OCI-LY1 (cell line): ENCODE results near the gene CTF1.

Source experiments
- H2AFZ ChIP-seq: fragments of 200-600 bp; sonication (generic), shearing (Covaris generic); 2 replicates; pipeline ENCODE4 v1.6.0; 2014; ENCODE audit warnings: antibody characterized with exemption, mild to moderate bottlenecking, low read length
- H3F3A ChIP-seq: fragments of 200-600 bp; sonication (generic), shearing (Covaris generic); 2 replicates; pipeline ENCODE4 v1.6.0; 2014; ENCODE audit warnings: mild to moderate bottlenecking, antibody characterized with exemption, low read length, moderate library complexity; ENCODE audit not compliant: insufficient read depth
- H3K27ac ChIP-seq: fragments of 200-600 bp; sonication (generic); 2 replicates; pipeline ENCODE4 v1.5.1; 2014; ENCODE audit warnings: low read length, mixed run types, mild to moderate bottlenecking, low read depth; ENCODE audit not compliant: poor library complexity, severe bottlenecking
- H3K27me3 ChIP-seq: fragments of 200-600 bp; sonication (generic); 2 replicates; pipeline ENCODE4 v1.6.0; 2014; ENCODE audit warnings: antibody characterized with exemption, mild to moderate bottlenecking, low read length, moderate library complexity; ENCODE audit not compliant: insufficient read depth
- H3K36me3 ChIP-seq: fragments of 200-600 bp; sonication (generic); 2 replicates; pipeline ENCODE4 v1.6.1; 2014; ENCODE audit warnings: mild to moderate bottlenecking, antibody characterized with exemption, low read length, moderate library complexity, mixed read lengths; ENCODE audit not compliant: insufficient read depth
- H3K4me1 ChIP-seq: fragments of 200-600 bp; sonication (generic); 2 replicates; pipeline ENCODE4 v1.5.1; 2014; ENCODE audit warnings: mild to moderate bottlenecking, low read length, moderate library complexity; ENCODE audit not compliant: insufficient read depth, severe bottlenecking
- H3K4me2 ChIP-seq: fragments of 200-600 bp; sonication (generic), shearing (Covaris generic); 2 replicates; pipeline ENCODE4 v1.6.1; 2014; ENCODE audit warnings: low read length
- H3K4me3 ChIP-seq: fragments of 200-600 bp; sonication (generic); 2 replicates; pipeline ENCODE4 v1.5.1; 2014; ENCODE audit warnings: low read length, low read depth, mild to moderate bottlenecking, mixed read lengths; ENCODE audit not compliant: poor library complexity, severe bottlenecking
- H3K79me2 ChIP-seq: fragments of 200-600 bp; shearing (Covaris generic); 2 replicates; pipeline ENCODE4 v1.6.1; 2016; ENCODE audit warnings: mixed run types, low read length, mixed read lengths; ENCODE audit not compliant: insufficient read depth
- H3K9ac ChIP-seq: fragments of 200-600 bp; sonication (generic), shearing (Covaris generic); 2 replicates; pipeline ENCODE4 v1.6.1; 2014; ENCODE audit warnings: mild to moderate bottlenecking, low read length, mixed read lengths
- H3K9me2 ChIP-seq: fragments of 200-600 bp; sonication (generic), shearing (Covaris generic); 2 replicates; pipeline ENCODE4 v1.6.1; 2014; ENCODE audit warnings: low read depth, mild to moderate bottlenecking, low read length, mixed read lengths
- H3K9me3 ChIP-seq: fragments of 200-600 bp; shearing (Covaris generic); 2 replicates; pipeline ENCODE4 v1.6.1; 2014; ENCODE audit warnings: low read length, mixed read lengths
- H4K20me1 ChIP-seq: fragments of 200-600 bp; sonication (generic), shearing (Covaris generic); 2 replicates; pipeline ENCODE4 v1.6.0; 2016; ENCODE audit warnings: mild to moderate bottlenecking, low read length; ENCODE audit not compliant: insufficient read depth
- CTCF ChIP-seq: fragments of 200-600 bp; sonication (generic), shearing (Covaris generic); IDR thresholded peaks from 2 replicates; pipeline ENCODE4 v1.5.1; 2017; ENCODE audit warnings: mild to moderate bottlenecking, antibody characterized with exemption, low read length, moderate library complexity, mixed read lengths
- EZH2 ChIP-seq: fragments of 200-600 bp; sonication (generic), shearing (Covaris generic); IDR thresholded peaks from 2 replicates; pipeline ENCODE4 v1.8.0; 2017; ENCODE audit warnings: borderline replicate concordance, mixed run types, mild to moderate bottlenecking, antibody characterized with exemption, low read length, moderate library complexity, mixed read lengths

Gene CTF1

GRCh38 chr16:30950516-30951065 lies 54.2 kb downstream of the CTF1 start:
- Histone ChIP-seq H3F3A (no peaks in the 10 kb centered on the region), H3K27me3 (no peaks in the 10 kb centered on the region), H3K4me3 (peak overlapping the region; percentile 82), H3K9me3 (no peaks in the 10 kb centered on the region), H2AFZ (no peak overlapping the region), H3K4me2 (peak overlapping the region; percentile 96), H3K4me1 (peaks cover 16% of the 10 kb centered on the region), H3K9me2 (no peaks in the 10 kb centered on the region), H3K9ac (peak overlapping the region; percentile 87; the same call in 1 of the 2 replicates), H3K36me3 (no peaks in the 10 kb centered on the region), H3K27ac (peak overlapping the region; percentile 31), H3K79me2 (no peaks in the 10 kb centered on the region), H4K20me1 (no peaks in the 10 kb centered on the region)
- TF ChIP-seq CTCF (no peak), EZH2 (no peak)

DNA sequence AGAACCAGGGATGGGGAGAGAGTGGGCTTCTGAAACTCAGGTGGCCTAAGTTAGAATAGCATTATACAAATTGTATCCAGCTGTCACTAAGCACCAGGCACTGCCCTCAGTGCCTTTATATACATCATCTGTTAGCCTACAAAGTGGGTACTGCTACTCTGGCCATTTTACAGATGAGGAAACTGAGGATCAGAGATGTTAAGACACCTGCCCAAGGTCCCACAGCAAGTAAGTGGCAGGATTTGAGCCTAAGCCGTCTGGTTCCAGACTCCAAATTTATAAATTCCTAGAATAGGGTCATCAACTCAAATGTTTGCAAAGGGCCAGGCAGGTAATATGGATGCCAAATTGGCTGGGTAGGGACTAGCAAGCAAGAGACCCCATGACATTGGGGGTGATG lies 54.8 kb downstream of the CTF1 start:
- no peaks in the 10 kb centered on the region for H3K27me3 ChIP-seq
- no peak overlapping the region for H3K4me2 ChIP-seq
- H3K9ac ChIP-seq = no peak overlapping the region
- no peaks in the 10 kb centered on the region for H3K36me3 ChIP-seq
- H3K79me2 ChIP-seq = no peaks in the 10 kb centered on the region
- H4K20me1 ChIP-seq = no peaks in the 10 kb centered on the region
- no peaks in the 10 kb centered on the region for H3K9me3 ChIP-seq
- no peak overlapping the region for H3K27ac ChIP-seq
- H3F3A ChIP-seq = no peaks in the 10 kb centered on the region
- no peaks in the 10 kb centered on the region for H3K9me2 ChIP-seq
- H3K4me1 ChIP-seq = peaks cover 19% of the 10 kb centered on the region
- H3K4me3 ChIP-seq = no peak overlapping the region
- H2AFZ ChIP-seq = no peak overlapping the region
- no peak for TF ChIP-seq EZH2
- no peak for TF ChIP-seq CTCF

DNA sequence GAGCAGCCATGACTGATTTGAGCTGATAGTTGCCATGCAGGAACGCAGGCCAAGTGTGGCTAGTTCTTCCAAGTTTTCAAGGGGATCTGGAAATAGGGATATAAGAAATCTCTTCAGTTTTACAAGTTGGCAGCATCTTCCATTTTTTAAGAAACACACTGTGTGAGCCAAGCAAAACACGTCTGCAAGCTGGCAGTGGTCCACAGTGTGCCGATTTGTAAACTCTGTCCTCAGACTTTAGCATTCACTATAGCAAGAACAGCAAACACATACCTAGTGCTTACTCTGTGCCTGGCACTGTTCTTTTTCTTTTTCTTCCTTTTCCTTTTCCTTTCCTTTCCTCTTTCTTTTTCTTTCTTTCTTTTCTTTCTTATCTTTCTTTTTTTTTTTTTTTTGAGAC lies 55.3 kb downstream of the CTF1 start:
- H3K27me3 ChIP-seq = no peaks in the 10 kb centered on the region
- H3F3A ChIP-seq = no peaks in the 10 kb centered on the region
- H3K36me3 ChIP-seq = no peaks in the 10 kb centered on the region
- no peaks in the 10 kb centered on the region for H3K9me2 ChIP-seq
- H3K4me1 ChIP-seq = peaks cover 25% of the 10 kb centered on the region
- H3K27ac ChIP-seq = no peak overlapping the region
- TF ChIP-seq EZH2 (no peak), CTCF (no peak)
- H3K9ac ChIP-seq = no peak overlapping the region
- no peaks in the 10 kb centered on the region for H4K20me1 ChIP-seq
- H3K4me3 ChIP-seq = no peak overlapping the region
- H3K9me3 ChIP-seq = no peaks in the 10 kb centered on the region
- H3K4me2 ChIP-seq = no peak overlapping the region
- no peak overlapping the region for H2AFZ ChIP-seq
- no peaks in the 10 kb centered on the region for H3K79me2 ChIP-seq
